ENCODE results near the gene LRMDA. TPM values are rescaled to one million over a fixed set of nuclear protein-coding genes. Genes with fewer than 3 reads are reported as not detected.

LRMDA gene
- total RNA-seq, 2 experiments from 2014 or later, result not detected

- no TSS peak for BruUV-seq (replicated peaks)
These were observed 545.3 kb downstream of the LRMDA start for GRCh38 chr10:75976681-75977080.

GRCh38 chr10:75977139-75977538, 545.7 kb downstream of the LRMDA start:
- H3K9me2 ChIP-seq (ENCODE audit: insufficient read depth, low read length), result no peaks in the 10 kb centered on the region
- intact Hi-C loops (cut with micrococcal nuclease; ENCODE audit: unreplicated experiment), result no loop called here
- no TSS peak for BruUV-seq (replicated peaks)
- no peak overlapping the region for H3K27ac ChIP-seq (ENCODE audit: low read depth, low read length, poor library complexity, severe bottlenecking)
- no peaks in the 10 kb centered on the region for H3K9me3 ChIP-seq (ENCODE audit: low read length)
- H2AFZ ChIP-seq (ENCODE audit: low read length), result no peak overlapping the region
- H3K4me1 ChIP-seq (ENCODE audit: insufficient read depth, low read length, poor library complexity, severe bottlenecking), result no peaks in the 10 kb centered on the region
- no peak overlapping the region for H3K4me3 ChIP-seq (ENCODE audit: low read depth, low read length, poor library complexity, severe bottlenecking)
- no peak overlapping the region for H3K4me2 ChIP-seq (ENCODE audit: low read length)
- DNase-seq (ENCODE audit: low spot score), result no peak
- TF ChIP-seq, protein P1, sequence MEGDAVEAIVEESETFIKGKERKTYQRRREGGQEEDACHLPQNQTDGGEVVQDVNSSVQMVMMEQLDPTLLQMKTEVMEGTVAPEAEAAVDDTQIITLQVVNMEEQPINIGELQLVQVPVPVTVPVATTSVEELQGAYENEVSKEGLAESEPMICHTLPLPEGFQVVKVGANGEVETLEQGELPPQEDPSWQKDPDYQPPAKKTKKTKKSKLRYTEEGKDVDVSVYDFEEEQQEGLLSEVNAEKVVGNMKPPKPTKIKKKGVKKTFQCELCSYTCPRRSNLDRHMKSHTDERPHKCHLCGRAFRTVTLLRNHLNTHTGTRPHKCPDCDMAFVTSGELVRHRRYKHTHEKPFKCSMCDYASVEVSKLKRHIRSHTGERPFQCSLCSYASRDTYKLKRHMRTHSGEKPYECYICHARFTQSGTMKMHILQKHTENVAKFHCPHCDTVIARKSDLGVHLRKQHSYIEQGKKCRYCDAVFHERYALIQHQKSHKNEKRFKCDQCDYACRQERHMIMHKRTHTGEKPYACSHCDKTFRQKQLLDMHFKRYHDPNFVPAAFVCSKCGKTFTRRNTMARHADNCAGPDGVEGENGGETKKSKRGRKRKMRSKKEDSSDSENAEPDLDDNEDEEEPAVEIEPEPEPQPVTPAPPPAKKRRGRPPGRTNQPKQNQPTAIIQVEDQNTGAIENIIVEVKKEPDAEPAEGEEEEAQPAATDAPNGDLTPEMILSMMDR (conservative IDR thresholded peaks at IDR 0.05; ENCODE audit: low read length), result no peak
- no peak for TF ChIP-seq EZH2phosphoT487 (IDR thresholded peaks at IDR 0.05; ENCODE audit: borderline replicate concordance, low read depth, low read length)
- H3K79me2 ChIP-seq (ENCODE audit: insufficient read depth, low read depth, low read length), result no peaks in the 10 kb centered on the region
- no peaks in the 10 kb centered on the region for H3K36me3 ChIP-seq (ENCODE audit: insufficient read depth, low read length)
- ChIA-PET CTCF (ENCODE audit: unreplicated experiment) (no interaction called here), POLR2A (interaction anchor here (0.7 kb wide), 2 partner anchors 10 to 17 kb away, joined by 3 read pairs; no protein-coding TSS in a partner anchor)
- H4K20me1 ChIP-seq (ENCODE audit: insufficient read depth, low read length), result no peaks in the 10 kb centered on the region

More at GRCh38 chr10:75976681-75977080, 545.3 kb downstream of the LRMDA start:
- TF ChIP-seq, protein P1 (conservative IDR thresholded peaks at IDR 0.05; ENCODE audit: low read length), result no peak
- no peak for TF ChIP-seq EZH2phosphoT487 (IDR thresholded peaks at IDR 0.05; ENCODE audit: borderline replicate concordance, low read depth, low read length)
- no peaks in the 10 kb centered on the region for H3K4me1 ChIP-seq (ENCODE audit: insufficient read depth, low read length, poor library complexity, severe bottlenecking)
- ChIA-PET POLR2A (interaction anchor here (0.7 kb wide), 1 partner anchor 10 kb away, joined by 3 read pairs; no protein-coding TSS in a partner anchor), CTCF (ENCODE audit: unreplicated experiment) (no interaction called here)
- H3K79me2 ChIP-seq (ENCODE audit: insufficient read depth, low read depth, low read length), result no peaks in the 10 kb centered on the region
- intact Hi-C loops (cut with micrococcal nuclease; ENCODE audit: unreplicated experiment), result no loop called here
- H2AFZ ChIP-seq (ENCODE audit: low read length), result no peak overlapping the region
- H3K9me3 ChIP-seq (ENCODE audit: low read length), result no peaks in the 10 kb centered on the region
- H3K9me2 ChIP-seq (ENCODE audit: insufficient read depth, low read length), result no peaks in the 10 kb centered on the region
- DNase-seq (ENCODE audit: low spot score), result no peak
- no peak overlapping the region for H3K4me3 ChIP-seq (ENCODE audit: low read depth, low read length, poor library complexity, severe bottlenecking)
- no peaks in the 10 kb centered on the region for H3K36me3 ChIP-seq (ENCODE audit: insufficient read depth, low read length)
- no peak overlapping the region for H3K27ac ChIP-seq (ENCODE audit: low read depth, low read length, poor library complexity, severe bottlenecking)
- H4K20me1 ChIP-seq (ENCODE audit: insufficient read depth, low read length), result no peaks in the 10 kb centered on the region
- H3K4me2 ChIP-seq (ENCODE audit: low read length), result no peak overlapping the region

DNA sequence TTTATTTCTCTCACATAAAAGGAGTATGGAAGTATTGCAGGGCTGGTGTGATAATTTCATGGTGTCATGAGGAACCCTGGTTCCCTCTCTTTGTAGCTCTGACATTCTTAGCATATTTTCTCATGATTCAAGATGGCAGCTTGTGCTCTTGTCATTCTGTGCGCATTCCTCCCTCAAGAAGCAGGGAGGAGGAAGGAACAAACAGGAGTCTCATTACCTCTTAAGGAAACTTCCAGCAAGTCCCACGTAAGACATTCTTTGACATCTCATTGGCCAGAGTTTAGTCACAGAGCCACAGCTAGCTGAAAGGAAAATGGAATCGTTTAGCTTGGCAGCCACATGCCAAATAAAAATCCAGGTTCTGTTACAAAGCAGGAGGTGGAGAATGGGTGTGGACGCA, 546.8 kb downstream of the LRMDA start:
- Histone ChIP-seq H3K4me1 (ENCODE audit: insufficient read depth, low read length, poor library complexity, severe bottlenecking) (no peaks in the 10 kb centered on the region), H4K20me1 (ENCODE audit: insufficient read depth, low read length) (no peaks in the 10 kb centered on the region), H3K9me3 (ENCODE audit: low read length) (no peaks in the 10 kb centered on the region), H3K4me2 (ENCODE audit: low read length) (no peak overlapping the region), H2AFZ (ENCODE audit: low read length) (no peak overlapping the region), H3K36me3 (ENCODE audit: insufficient read depth, low read length) (no peaks in the 10 kb centered on the region), H3K9me2 (ENCODE audit: insufficient read depth, low read length) (no peaks in the 10 kb centered on the region), H3K27ac (ENCODE audit: low read depth, low read length, poor library complexity, severe bottlenecking) (no peak overlapping the region), H3K4me3 (ENCODE audit: low read depth, low read length, poor library complexity, severe bottlenecking) (no peak overlapping the region), H3K79me2 (ENCODE audit: insufficient read depth, low read depth, low read length) (no peaks in the 10 kb centered on the region)
- no TSS peak for BruUV-seq (replicated peaks)
- TF ChIP-seq EZH2phosphoT487 (IDR thresholded peaks at IDR 0.05; ENCODE audit: borderline replicate concordance, low read depth, low read length), result no peak
- TF ChIP-seq, protein P1 (conservative IDR thresholded peaks at IDR 0.05; ENCODE audit: low read length), result no peak
- ChIA-PET CTCF (ENCODE audit: unreplicated experiment) (no interaction called here), POLR2A (no interaction called here)
- intact Hi-C loops (cut with micrococcal nuclease; ENCODE audit: unreplicated experiment), result no loop called here
- DNase-seq (ENCODE audit: low spot score), result no peak

Data from OCI-LY7 (cell line).